Thymus (tissue), 11 donors: Measurements from ENCODE around the gene CALM3. TPM values are rescaled to one million over a fixed set of nuclear protein-coding genes. Genes with fewer than 3 reads are reported as not detected.

Source experiments
- DNase-seq, 9 donors: peaks; one replicate each; pipeline ENCODE4 v3.0.0-alpha.2; 2013; ENCODE audit warnings: low spot score in 9 of 9, low read depth in 6 of 9, missing footprints in 1 of 9
- H3K27ac ChIP-seq, 2 donors: one replicate each; pipeline ENCODE4 v1.5.1; 2013; ENCODE audit warnings: control low read depth in 1 of 2, low read depth in 1 of 2, low read length in 1 of 2, mild to moderate bottlenecking in 1 of 2, moderate library complexity in 1 of 2
- H3K27me3 ChIP-seq, 2 donors: one replicate each; pipeline ENCODE4 v1.5.1; 2013; ENCODE audit warnings: low read length in 1 of 2; ENCODE audit not compliant: control insufficient read depth in 2 of 2, insufficient read depth in 1 of 2
- H3K36me3 ChIP-seq, 2 donors: one replicate each; pipeline ENCODE4 v1.5.1; 2013; ENCODE audit warnings: low read length in 1 of 2, mild to moderate bottlenecking in 1 of 2, moderate library complexity in 1 of 2; ENCODE audit not compliant: control insufficient read depth in 2 of 2, insufficient read depth in 2 of 2
- H3K4me1 ChIP-seq, 2 donors: one replicate each; pipeline ENCODE4 v1.5.1; 2013; ENCODE audit warnings: low read length in 2 of 2; ENCODE audit not compliant: control insufficient read depth in 2 of 2, insufficient read depth in 2 of 2
- H3K4me3 ChIP-seq, 2 donors: one replicate each; pipeline ENCODE4 v1.5.1; 2013; ENCODE audit warnings: low read length in 2 of 2, control low read depth in 1 of 2, mild to moderate bottlenecking in 1 of 2
- H3K9me3 ChIP-seq, 2 donors: one replicate each; pipeline ENCODE4 v1.5.1; 2013; ENCODE audit warnings: low read length in 1 of 2, mild to moderate bottlenecking in 1 of 2; ENCODE audit not compliant: control insufficient read depth in 2 of 2, insufficient read depth in 1 of 2
- WGBS: extraction: QIAGEN DNeasy Blood & Tissue Kit; methylation state at CpG from one replicate; pipeline ENCODE4 v1.1.7; 2013; 5-methylcytosine and 5-hydroxymethylcytosine counted together
- polyA plus RNA-seq: library from polyadenylated mRNA; stranded (reverse); fragments of 200-250 nt; gene quantifications from one replicate; pipeline ENCODE4 v1.2.3, GENCODE V29; 2013
- total RNA-seq: library from RNA; stranded (reverse); fragments of 120-200 nt; gene quantifications from one replicate; pipeline ENCODE4 v1.2.4, GENCODE V29; 2013
- donor health status: healthy.

The CALM3 gene
- total and polyA plus RNA-seq, 2 donors: 116 to 167 TPM

- DNase-seq: peak in 1 of 9 donors; percentile 49
- peaks cover 42 to 85% of the 10 kb centered on the region in 2 donors for H3K27me3 ChIP-seq
- WGBS: 24% methylated on average over 63 of the region's 63 CpGs
These were observed 47.2 kb downstream of the CALM3 start for GRCh38 chr19:46648060-46648960.

DNA sequence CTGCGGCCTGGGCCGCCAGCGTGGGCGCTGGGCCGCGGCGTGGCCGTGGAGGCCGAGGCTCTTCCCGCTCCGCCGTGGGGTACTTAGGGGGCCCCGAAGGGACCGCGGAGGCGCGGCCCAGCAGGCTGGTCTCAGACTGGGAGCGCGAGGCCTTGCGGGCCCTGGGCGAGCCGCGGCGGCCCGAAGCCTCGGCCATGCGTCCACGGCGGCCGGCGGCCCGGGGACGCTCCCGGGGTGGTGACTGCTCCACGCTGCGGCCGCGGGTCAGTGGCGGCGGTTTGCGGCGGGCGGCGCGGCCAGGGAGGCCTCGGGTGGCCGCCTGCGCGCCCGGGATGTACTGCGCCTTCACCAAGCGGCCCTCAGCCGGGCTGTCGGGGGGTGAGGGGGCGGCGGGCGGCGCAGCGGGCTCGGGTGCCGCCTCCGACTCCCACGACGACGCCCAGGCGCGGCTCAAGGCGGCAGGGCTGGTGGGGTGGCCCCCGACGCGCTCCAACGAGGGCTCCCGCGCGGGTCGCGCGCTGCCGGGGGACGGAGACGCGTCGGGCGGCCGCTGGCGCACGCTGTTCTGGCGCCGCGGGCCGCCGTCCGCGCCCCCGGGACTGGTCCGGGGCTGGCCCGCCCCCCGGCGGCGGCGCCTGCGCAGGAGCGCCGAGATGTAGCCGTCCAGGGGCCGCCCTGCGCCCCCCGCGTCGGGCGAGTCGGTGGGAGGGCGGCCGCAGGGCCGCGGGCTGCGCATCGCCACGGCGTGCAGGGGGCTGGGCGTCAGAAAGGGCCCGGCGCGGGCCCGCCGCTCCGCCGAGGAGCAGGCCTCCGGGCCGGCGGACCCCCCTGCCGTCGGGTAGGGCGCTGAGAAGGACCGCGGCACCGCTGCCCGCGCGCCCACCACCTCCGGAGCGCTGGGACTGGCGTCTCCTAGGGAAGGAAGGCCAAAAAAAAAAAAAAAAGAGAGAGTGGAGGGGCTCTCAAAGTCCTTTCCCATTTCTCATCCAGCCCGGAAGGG, 48.1 kb downstream of the CALM3 start:
- H3K4me3 ChIP-seq: no peak overlapping the region
- peaks cover 11 to 13% of the 10 kb centered on the region in 2 donors for H3K9me3 ChIP-seq
- no peak for DNase-seq
- 23% methylated on average over 144 of the region's 144 CpGs for WGBS
- H3K27me3 ChIP-seq: peaks cover 42 to 93% of the 10 kb centered on the region in 2 donors
- no peak overlapping the region for H3K27ac ChIP-seq
- peaks cover 6 to 8% of the 10 kb centered on the region in 2 donors for H3K4me1 ChIP-seq
- H3K36me3 ChIP-seq: no peaks in the 10 kb centered on the region

More at GRCh38 chr19:46648060-46648960, 47.2 kb downstream of the CALM3 start:
- peaks cover 6 to 8% of the 10 kb centered on the region in 2 donors for H3K4me1 ChIP-seq
- no peak overlapping the region for H3K27ac ChIP-seq
- H3K36me3 ChIP-seq: no peaks in the 10 kb centered on the region
- no peak overlapping the region for H3K4me3 ChIP-seq
- peaks cover 11 to 13% of the 10 kb centered on the region in 2 donors for H3K9me3 ChIP-seq

GRCh38 chr19:46650445-46650844, 49.3 kb downstream of the CALM3 start:
- H3K27me3 ChIP-seq: peaks cover 38 to 93% of the 10 kb centered on the region in 2 donors
- H3K27ac ChIP-seq: no peak overlapping the region
- WGBS: 96% methylated on average over 7 of the region's 7 CpGs

DNA sequence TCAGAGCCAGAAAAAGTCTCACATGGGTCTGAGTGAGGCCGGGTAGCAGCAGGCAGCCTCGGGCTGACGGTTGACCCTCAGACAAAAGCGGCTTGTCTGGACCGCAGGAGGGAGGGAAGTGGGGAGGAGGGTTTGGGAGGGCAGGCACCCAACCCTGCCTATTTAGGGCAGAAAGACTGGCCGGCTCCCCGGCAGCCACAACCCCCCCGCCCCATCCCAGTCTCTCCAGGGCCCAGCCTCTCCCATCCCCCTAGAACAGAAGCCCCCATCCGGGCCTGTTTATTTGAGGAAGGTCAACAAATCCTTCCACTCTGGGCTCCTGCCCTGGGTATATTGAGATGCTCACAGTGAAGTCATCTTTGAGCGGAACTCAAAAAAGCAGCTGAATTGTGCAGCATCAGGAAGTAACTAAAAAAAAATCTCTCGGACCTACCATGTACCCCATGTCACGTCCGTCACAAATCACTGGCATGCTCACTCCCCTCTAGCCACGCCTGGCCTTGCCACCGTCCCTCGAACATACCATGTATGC, 53.6 kb downstream of the CALM3 start:
- no peaks in the 10 kb centered on the region for H3K9me3 ChIP-seq
- no peaks in the 10 kb centered on the region for H3K36me3 ChIP-seq
- WGBS: 69% methylated on average over 16 of the region's 16 CpGs
- H3K4me3 ChIP-seq: no peak overlapping the region
- no peak for DNase-seq
- peaks cover 34 to 95% of the 10 kb centered on the region in 2 donors for H3K27me3 ChIP-seq
- peaks cover 0 to 9% of the 10 kb centered on the region in 2 donors for H3K4me1 ChIP-seq
- H3K27ac ChIP-seq: no peak overlapping the region

More at GRCh38 chr19:46650445-46650844, 49.3 kb downstream of the CALM3 start:
- H3K9me3 ChIP-seq: peaks cover 11 to 13% of the 10 kb centered on the region in 2 donors
- DNase-seq: no peak
- no peak overlapping the region for H3K4me3 ChIP-seq
- H3K36me3 ChIP-seq: no peaks in the 10 kb centered on the region
- H3K4me1 ChIP-seq: peaks cover 6 to 8% of the 10 kb centered on the region in 2 donors

GRCh38 chr19:46656541-46656940, 55.4 kb downstream of the CALM3 start:
- Histone ChIP-seq H3K4me3 (no peak overlapping the region), H3K27ac (no peak overlapping the region), H3K27me3 (peaks cover 37 to 89% of the 10 kb centered on the region in 2 donors), H3K36me3 (no peaks in the 10 kb centered on the region), H3K4me1 (peaks cover 9 to 24% of the 10 kb centered on the region in 2 donors), H3K9me3 (no peaks in the 10 kb centered on the region)
- 96% methylated on average over 5 of the region's 5 CpGs for WGBS
- no peak for DNase-seq

DNA sequence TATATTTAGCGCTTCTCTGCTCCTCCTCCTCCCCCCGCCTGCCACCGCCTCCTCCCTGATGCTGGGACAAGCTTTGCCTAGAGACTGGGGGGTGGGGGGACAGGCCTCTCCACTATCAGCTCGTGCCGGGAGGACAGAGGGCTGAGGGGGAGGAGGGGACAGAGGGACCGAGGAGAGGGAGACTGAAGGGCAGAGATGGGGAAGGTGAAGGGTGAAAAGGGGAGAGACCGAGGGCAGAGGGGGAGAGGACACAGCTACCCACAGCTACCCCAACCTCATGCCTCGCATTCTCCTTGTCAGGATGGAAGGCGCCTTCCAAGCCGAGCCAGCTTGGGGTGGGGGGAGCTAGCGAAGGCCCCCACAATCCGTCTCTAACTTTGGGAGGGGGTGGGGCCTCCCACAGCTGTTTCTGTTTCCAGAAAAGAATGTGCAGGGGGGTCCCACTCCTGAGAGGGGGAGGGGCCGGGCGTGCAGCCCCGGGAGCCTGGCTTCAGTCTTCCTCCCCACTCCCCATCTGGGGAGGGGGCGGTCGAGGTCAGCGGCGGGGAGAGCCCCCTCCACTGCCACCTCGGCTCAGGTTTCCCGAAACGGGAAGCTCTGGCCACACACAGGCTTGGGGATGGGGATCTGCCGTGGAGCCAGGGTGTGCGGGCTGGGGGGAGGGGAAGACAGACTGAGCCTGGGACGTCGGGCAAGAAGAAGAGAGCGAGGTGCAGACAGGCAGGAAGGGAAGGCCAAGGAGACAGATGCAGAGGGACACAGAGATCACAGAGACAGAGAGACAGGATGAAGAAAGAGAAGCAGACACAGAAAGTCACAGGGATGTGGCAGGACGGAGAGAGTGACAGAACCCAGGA, 58.2 kb downstream of the CALM3 start:
- H3K27me3 ChIP-seq: peaks cover 34 to 63% of the 10 kb centered on the region in 2 donors
- H3K4me1 ChIP-seq: peaks cover 9 to 33% of the 10 kb centered on the region in 2 donors
- H3K9me3 ChIP-seq: no peaks in the 10 kb centered on the region
- DNase-seq: peak in 1 of 9 donors; percentile 20
- H3K27ac ChIP-seq: no peak overlapping the region
- WGBS: 6% methylated on average over 28 of the region's 28 CpGs
- H3K36me3 ChIP-seq: no peaks in the 10 kb centered on the region
- no peak overlapping the region for H3K4me3 ChIP-seq

DNA sequence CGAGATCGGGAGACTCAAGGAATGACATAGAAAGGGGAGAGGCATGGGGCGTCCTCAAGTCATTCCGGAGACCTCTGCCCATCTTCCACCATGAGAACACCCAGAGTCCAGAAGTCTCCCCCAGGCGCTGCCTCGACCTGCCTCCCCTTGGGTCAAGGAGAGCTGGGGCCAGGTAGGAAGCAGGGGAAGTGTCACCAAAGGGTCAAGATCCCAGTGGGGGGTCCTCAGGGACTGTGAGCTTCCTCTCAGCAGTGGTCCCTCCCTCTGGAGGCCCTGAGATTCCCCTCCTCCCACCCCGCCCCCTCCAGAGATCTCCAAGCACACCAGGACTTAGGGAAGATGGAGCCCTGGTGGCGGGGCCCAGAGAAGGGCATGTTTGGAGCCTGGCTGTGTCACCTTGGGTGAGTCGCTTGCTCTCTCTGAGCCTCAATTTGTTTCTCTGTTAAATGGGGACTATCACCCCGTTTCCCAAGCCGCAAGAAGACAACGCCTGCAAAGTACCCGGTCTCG, 58.9 kb downstream of the CALM3 start:
- peak overlapping the region; percentile 33 to 58 for H3K4me3 ChIP-seq
- H3K27me3 ChIP-seq: peaks cover 32 to 56% of the 10 kb centered on the region in 2 donors
- H3K4me1 ChIP-seq: peaks cover 9 to 33% of the 10 kb centered on the region in 2 donors
- no peak for DNase-seq
- no peaks in the 10 kb centered on the region for H3K9me3 ChIP-seq
- WGBS: 7% methylated on average over 14 of the region's 14 CpGs
- H3K36me3 ChIP-seq: no peaks in the 10 kb centered on the region
- H3K27ac ChIP-seq: no peak overlapping the region
